ENCODE data around the gene TNFAIP6.

GRCh38 chr2:151401149-151401548 lies 43.8 kb downstream of the TNFAIP6 start:
- TF ChIP-seq PKNOX1 (IDR thresholded peaks at IDR 0.05), result no peak
- TF ChIP-seq ZBTB40 (IDR thresholded peaks at IDR 0.05; ENCODE audit: borderline replicate concordance), result no peak

All from GM12878 (cell line).